ENCODE data around the gene SIDT2.

The SIDT2 gene

DNA sequence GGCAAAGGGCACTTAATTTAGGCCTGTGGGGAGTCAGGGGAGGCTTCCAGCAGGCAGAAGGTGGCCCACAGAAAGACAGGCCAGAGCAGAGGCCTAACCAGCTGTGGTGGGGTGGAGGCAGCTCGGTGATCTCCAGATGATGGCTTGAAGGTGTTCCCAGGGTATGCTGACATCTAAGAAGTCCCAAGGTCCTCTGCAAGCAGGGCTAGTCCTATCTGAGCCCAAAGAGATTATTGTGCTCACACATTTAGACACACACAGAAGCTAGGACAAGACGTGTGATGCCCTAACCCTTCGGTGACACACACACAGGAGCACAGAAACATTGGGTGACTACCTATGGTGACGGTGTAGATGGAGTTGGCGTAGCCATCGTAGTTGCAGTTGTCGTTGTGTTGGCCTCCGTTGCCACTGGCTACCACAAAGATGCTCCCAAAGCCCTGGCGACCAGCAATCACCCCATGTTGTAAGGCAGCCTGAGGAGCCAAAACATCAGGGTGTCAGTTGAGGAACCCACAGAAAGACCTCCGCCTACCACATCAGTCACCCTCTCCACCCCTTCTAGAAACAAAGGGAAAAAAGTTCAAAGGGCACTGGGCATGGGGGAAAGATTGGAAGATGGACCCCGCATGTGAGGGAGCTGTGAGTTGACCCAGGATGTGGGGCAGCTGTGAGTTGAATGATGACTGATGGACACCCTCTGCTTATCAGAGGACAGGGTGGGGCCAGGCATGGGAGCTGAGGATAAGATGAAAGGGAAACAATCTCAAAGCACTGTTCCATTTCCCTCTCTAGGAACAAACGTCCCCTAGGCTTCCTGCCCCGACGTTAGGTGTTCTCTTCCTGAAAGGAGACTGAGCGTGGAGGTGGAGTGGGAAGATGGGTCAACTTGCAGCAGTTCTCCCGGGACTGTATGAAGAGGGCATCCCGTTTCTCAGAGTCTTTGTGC, 45.5 kb downstream of the SIDT2 start:
- DNase-seq, result no peak

DNA sequence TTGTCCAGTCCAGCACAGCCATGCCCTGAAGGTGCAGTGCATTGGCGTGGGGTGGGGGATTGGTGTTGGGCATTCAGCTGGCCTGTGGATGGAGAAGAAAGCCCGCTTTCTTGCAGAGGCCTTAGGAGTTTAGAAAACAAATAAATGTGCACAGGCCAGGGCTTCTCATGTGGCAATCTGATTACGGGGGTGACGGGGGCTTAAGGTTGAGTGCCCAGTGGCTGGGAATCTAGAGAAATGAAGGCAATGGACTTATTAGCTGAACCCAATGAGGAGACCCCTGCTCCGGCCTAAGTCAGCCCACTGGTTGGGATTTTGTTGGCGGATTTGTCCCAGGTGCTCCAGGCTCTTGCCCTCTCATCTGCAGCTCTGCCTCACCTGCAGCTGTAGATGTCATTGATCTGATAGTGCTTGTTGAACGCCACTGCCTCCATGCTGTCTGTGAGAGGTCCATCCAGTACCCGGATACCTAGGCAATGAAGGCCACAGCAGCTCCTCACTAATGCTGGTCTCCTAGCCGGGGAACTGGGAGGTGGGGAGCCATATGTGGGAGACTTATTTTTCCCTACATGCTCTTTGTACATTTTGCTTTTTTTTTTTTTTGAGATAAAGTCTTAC, 47.1 kb downstream of the SIDT2 start:
- no peak for DNase-seq

DNA sequence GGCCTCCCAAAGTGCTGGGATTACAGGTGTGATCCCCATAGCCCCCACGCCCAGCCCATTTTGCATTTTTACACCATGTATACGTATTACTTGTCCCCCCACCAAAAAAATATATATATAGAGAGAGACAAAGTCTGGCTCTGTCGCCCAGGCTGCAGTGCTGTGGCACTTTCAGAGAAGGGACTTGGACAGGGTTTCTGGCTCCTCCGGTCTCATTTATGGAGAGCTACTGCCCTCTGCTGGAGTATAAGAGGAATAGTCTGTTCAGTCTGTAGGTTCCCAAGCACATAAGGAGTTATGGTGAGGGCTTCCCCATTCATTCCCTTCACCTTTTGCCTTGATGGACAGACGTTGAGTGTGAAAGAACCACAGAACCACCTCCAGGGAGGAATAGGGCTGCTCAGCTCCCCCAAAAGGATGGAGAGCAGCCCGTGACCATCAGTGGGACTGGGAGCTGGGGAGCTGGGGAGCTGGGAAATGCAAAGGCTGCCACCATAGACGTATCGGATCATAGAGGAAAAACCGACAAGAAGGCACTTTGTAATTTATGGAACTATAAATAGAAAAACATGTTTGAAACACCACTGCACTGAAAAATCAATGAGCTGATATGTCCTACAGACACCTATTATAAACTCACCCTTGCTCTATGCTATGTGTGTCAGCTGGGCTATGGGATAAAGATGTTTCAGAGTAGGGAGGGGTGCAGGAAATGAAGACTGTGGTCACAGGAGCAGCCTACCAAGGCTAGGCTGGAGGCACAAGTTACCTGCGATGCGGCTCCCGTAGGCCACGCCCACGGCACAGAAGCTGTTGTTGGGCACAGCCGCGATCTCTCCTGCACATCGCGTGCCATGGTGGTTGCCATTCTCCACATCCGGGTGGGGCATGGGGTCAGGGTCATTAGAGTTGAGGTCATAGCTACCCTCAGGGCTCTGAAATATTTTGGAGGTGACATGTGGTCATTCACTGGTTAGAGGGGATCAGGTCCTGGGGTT, 48.1 kb downstream of the SIDT2 start:
- peak; percentile 71 for DNase-seq

DNA sequence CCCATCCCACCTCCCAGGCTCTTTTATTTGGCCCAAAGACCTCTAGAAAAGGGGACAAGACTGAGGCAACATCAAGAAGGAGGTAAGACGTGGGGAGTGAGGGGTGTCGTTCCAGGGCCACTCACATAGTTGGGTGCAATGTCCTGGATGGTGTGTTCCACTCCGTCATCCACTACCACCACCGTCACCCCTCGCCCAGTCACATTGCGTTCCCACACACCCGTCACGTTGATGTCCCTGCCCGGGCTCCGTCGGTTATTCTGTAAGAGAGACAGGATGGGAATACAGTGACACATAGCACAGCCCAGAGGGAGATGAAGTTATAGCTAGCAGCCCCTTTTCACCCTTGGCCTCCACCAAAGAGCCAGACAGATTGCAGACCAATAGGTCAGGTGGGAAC, 49.5 kb downstream of the SIDT2 start:
- no peak for DNase-seq

DNA sequence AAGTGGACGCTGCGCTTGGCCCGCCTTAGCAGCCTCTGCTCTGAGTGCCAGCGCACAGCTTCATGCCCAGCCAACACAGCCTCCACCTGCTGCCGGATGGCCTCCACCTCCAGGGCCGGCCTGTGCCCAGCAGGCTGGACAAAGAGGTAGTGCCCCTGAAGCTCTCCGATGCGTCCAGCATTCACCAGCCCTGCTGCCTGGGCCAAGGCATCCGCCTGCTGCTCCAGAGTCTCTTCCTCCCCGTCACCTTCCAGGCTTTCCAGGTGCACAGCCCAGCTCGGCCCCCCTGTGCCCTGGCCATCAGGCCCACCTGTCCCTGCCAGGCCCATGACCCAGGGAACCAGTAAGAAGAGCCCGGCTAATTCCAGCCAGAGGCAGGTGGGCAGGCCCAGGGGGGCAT, 50.9 kb downstream of the SIDT2 start:
- no peak for DNase-seq

DNA sequence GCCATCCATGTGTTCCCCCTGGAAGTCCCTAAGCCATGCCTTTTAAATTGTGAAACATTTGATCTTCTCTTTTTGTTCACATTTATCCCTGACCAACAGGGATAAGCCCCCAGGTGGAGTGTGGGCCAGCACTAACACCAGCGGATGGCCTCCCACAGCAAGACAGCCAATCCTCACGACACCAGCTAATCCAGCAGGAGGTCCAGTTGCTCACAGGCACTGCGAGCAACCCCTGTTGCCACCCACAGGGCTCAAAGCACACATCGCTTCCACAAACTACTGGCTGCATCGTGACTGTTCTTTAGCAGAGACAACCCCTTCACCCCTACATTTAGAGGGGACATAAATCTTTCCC, 51.4 kb downstream of the SIDT2 start:
- no peak for DNase-seq

DNA sequence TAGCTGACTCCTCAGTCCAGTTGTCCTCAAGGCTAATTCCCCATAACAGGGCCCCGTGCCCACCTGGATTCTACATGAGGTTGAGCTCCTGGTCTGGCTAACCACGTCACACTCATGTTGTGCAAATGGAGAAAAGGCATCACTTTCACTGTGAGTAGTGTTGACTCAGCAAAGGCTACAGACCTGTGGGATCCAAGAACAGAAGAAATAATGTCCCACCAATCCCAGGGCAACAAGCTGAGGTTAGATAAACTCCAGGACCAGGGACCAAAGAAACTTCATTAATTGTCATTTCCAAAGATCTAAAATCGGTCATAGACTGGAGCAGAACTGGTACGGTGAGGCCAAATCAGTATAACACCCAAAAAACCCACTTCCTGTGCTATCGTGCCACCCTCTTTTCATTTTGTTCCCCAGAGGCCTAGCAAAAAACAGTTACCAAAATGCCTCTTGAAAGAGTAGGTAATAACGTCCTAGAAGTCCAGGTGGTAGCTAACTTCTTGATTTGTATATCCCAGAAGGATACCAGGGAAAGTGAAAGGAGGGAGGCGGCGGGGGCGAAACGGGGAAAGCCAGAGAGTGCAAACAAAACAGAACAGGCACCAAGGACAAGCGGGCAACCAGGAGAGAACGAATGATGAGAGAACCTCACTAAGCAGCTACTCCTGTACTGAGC, 51.9 kb downstream of the SIDT2 start:
- DNase-seq, result no peak

DNA sequence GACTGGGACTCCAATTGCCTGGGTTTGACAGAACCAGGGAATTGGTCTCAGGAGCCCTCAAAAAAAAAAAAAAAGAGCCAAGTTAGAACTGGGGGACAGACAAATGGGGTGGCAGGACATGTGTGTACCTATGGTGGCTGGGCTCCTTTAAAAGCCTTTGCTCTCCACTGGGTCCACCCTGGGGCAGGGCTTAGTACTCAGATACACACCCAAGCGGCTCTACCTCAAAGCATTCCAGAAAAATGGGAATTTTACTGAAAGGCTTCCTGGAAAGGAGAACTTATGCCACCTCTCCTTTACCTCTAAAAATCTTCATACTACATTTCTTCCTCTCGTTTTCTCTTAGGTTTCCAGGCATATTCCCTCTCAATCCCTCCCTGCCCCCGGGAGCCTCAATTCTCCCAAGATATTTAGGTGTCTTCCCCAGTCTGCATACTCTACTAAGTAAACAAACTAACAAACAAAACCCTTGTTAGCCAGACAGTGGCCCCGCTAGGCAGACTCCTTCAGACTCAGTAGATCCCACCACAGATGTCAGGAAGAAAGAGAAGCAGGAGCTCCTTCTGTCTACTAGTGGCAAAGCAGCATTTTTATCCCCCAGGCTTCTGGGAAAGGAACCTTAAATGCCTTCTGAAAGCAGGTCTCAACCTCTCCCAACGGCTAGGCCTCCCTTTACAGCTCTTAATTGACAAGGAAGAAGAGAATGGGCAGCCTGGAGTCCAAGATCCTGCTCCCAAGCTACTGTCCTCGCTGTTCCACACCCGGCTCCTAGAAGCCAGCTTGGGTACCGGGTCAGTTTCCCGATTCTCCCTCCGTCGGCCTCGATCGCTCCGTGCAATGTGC, 52.7 kb downstream of the SIDT2 start:
- DNase-seq, result no peak

DNA sequence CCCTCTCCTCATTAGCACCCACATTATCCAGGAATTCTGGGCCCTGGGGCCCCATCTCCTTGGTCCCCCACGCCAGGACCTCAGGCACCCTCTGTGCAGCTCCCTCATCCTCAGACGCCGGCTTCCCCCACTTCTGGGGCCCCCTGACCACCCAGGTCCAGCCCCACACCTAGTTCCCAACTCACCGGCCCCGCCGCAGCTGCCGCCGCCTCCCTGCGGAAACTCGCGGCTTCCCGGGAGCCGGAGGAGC, 53.2 kb downstream of the SIDT2 start, which contains the start of gene PCSK7:
Gene PCSK7 (minus strand): TSS at position 232 of the 250 bp plus-strand sequence. CDS start 2,229 bp downstream, outside the sequence.
- no peak for DNase-seq

DNA sequence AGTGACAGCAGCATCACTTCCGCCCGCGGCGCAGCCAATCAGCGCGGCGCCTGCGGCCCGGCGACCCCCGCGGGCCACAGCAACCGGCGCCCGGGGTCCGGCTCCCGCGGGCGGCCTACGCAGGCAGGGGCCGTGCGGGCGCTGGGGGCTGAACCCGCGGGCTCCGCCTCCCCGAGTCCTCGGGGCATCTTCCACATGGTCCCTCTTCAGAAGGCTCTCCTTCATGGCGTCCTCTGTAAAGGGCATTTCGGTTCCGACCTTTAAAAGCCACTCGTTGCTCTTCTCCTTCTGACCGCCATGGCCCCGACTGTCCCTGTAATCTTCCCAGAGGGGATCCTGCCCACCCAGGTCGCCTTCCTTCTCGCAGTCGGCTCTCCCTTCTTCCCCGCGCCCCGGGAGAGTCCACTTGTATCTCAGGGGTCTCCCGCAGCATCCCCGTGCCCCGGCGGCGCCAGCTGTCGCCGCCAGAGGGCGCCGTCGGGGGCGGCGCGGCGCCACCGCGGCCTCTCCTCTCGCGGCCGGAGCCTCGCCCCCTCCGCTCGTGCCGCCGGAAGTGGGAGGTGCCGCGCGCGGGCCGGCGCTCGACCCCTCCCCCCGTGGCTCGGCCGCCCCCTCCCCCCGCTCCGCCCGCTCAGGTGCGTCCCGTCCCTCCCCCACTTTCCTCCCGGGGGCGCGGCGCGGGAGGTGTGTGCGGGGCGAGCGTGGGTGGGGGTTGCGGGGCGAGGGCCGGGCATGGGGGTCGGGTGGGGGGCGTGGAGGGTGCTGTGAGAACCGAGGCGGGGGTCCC, 53.7 kb downstream of the SIDT2 start, which contains the start of gene RNF214:
Gene RNF214 (plus strand): TSS at position 580 of the 787 bp plus-strand sequence. CDS start 1,602 bp downstream, outside the sequence.
- DNase-seq, result peak; percentile 52

DNA sequence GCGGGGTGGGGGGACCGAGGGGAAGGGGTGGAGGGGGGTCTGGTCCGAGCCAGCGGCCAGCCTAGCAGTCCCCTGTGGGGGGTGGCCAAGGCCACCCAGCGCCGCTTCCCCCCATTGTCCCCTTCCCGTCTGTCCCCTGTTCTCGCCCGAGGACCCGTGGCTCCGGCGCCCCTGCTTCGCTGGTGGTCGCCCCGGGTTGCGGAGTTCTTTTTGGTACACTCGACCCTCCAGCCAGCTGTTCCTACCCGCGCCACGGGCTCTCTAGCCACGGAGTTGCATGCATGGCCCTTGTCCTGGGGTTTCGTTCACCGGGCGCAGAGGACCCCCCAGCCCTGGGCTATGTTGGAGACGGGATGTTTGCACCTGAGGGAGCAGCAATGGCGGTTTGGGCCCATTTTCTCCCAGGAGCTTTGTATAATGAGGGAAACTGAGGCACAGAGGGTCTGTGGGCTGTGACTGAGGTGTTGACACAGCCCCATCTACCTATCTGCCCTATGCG, 54.4 kb downstream of the SIDT2 start:
- DNase-seq, result no peak

DNA sequence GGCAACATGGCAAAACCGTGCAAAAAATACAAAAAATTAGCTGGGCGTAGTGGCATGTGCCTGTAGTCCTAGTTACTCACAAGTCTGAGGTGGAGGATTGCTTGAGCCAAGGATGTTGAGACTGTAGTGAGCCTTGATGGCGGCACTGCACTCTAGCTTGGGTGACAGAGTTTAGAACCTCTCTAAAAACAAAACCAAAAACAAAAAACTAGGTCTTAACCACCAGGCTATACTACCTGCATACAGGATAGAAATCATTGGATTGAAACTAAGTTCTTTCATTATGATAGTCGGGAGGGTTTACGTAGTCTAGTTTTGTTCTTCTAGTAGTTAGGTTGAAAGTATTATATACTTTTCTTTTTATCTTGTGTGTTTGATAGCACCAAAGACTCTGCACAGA, 59.7 kb downstream of the SIDT2 start:
- no peak for DNase-seq

DNA sequence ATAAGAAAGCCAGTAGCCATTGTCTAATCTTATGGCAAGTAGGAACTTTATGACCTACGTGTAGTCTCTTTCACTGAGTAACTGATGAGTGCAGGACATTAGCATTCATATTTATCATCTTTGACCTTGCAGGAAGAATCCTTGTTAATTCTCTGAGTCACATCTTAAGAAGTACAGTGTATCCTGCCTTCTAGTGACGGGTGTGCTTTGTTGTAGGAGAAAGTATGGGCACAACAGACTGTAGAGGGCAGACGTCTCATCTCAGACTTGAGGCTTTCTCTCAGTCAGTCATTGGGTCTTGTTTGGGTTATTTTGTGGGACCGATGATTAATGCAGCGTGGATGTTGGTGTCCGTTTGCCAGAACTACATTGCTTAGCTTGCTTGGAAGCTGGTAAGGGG, 60.8 kb downstream of the SIDT2 start:
- DNase-seq, result no peak

Measured in NCI-H446 treated with DMSO at 0.1 percent for 48 hours (cell line).